GM21515 (cell line): ENCODE measurements around the gene OR52A5.

Experiments used
- ATAC-seq: cut with Tn5 transposase; IDR thresholded peaks from one replicate; pipeline ENCODE4 v1.9.1; 2021; ENCODE audit not compliant: unreplicated experiment

OR52A5 gene

GRCh38 chr11:5117588-5117987, 20.6 kb downstream of the OR52A5 start:
- no peak for ATAC-seq

GRCh38 chr11:5115339-5115738, 22.8 kb downstream of the OR52A5 start:
- ATAC-seq: no peak

- ATAC-seq: no peak
These were observed 30.9 kb downstream of the OR52A5 start for GRCh38 chr11:5107285-5107684.

GRCh38 chr11:5103066-5103465, 35.1 kb downstream of the OR52A5 start:
- no peak for ATAC-seq

GRCh38 chr11:5102246-5102645, 35.9 kb downstream of the OR52A5 start:
- no peak for ATAC-seq

GRCh38 chr11:5096011-5096410, 42.1 kb downstream of the OR52A5 start:
- ATAC-seq: no peak

- no peak for ATAC-seq
These were observed 45.2 kb downstream of the OR52A5 start for GRCh38 chr11:5092821-5093585.

GRCh38 chr11:5090668-5091067, 47.5 kb downstream of the OR52A5 start:
- no peak for ATAC-seq

GRCh38 chr11:5088556-5088955, 49.6 kb downstream of the OR52A5 start:
- no peak for ATAC-seq

GRCh38 chr11:5083602-5084001, 54.6 kb downstream of the OR52A5 start:
- ATAC-seq: no peak

GRCh38 chr11:5081405-5081804, 56.8 kb downstream of the OR52A5 start:
- no peak for ATAC-seq
